HG03025 (cell line): ENCODE results near the gene BMPER.

Experiments
- ATAC-seq: cut with Tn5 transposase; IDR thresholded peaks from one replicate; pipeline ENCODE4 v1.9.1; 2021; ENCODE audit warnings: mild to moderate bottlenecking, moderate library complexity; ENCODE audit not compliant: unreplicated experiment, low FRiP score

Gene BMPER

GRCh38 chr7:34128762-34129161 is 223.4 kb downstream of the BMPER start:
- no peak for ATAC-seq

GRCh38 chr7:34130558-34131295 is 225.4 kb downstream of the BMPER start:
- ATAC-seq = no peak

- ATAC-seq = no peak
These were observed 226.0 kb downstream of the BMPER start for GRCh38 chr7:34131371-34131770.

- no peak for ATAC-seq
These were observed 228.1 kb downstream of the BMPER start for GRCh38 chr7:34133356-34133982.

- ATAC-seq = no peak
These were observed 228.8 kb downstream of the BMPER start for GRCh38 chr7:34133983-34134782.

- no peak for ATAC-seq
These were observed 230.6 kb downstream of the BMPER start for GRCh38 chr7:34135924-34136323.

GRCh38 chr7:34136698-34137097 is 231.4 kb downstream of the BMPER start:
- no peak for ATAC-seq

GRCh38 chr7:34137176-34137575 is 231.8 kb downstream of the BMPER start:
- ATAC-seq = no peak

- ATAC-seq = no peak
These were observed 233.1 kb downstream of the BMPER start for GRCh38 chr7:34138483-34138882.

- no peak for ATAC-seq
These were observed 233.7 kb downstream of the BMPER start for GRCh38 chr7:34139086-34139485.

GRCh38 chr7:34140066-34140465 is 234.7 kb downstream of the BMPER start:
- ATAC-seq = no peak

- no peak for ATAC-seq
These were observed 238.1 kb downstream of the BMPER start for GRCh38 chr7:34143402-34143801.

- no peak for ATAC-seq
These were observed 240.3 kb downstream of the BMPER start for GRCh38 chr7:34145603-34146002.

GRCh38 chr7:34153656-34154270 is 248.4 kb downstream of the BMPER start:
- ATAC-seq = no peak

GRCh38 chr7:34155220-34155908 is 250.0 kb downstream of the BMPER start:
- no peak for ATAC-seq

GRCh38 chr7:34156336-34156735 is 251.0 kb downstream of the BMPER start:
- no peak for ATAC-seq

GRCh38 chr7:34157137-34157536 is 251.8 kb downstream of the BMPER start:
- no peak for ATAC-seq

GRCh38 chr7:34158368-34159153 is 253.2 kb downstream of the BMPER start:
- ATAC-seq = no peak

- ATAC-seq = no peak
These were observed 255.0 kb downstream of the BMPER start for GRCh38 chr7:34160261-34160752.
